ENCODE measurements around the gene RALB. TPM values are rescaled to one million over a fixed set of nuclear protein-coding genes. Genes with fewer than 3 reads are reported as not detected.

Gene RALB
- polyA plus RNA-seq, 2 of the 4 experiments (the other 2 are of a cell fraction): 72.9 to 76.5 TPM

DNA sequence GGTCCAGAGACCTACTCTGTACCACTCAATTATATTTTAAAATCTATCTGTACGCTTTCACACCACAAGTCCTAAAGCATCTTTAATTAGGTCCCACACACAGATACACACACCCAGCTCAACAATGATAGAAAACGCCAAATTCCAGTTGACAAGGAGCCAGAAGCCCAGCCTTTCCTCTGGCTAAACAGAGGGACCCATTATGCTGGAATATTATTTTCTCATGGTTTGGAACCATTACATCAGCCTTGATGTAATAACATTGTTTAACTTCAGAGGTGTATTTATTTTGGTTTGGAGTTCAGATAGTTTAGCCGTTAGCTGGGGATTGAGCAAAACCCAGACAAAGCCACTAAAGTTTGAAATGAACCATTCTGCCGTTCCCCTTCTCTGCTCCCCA is 79.3 kb downstream of the RALB start:
- TF ChIP-seq EP300 (IDR thresholded peaks at IDR 0.05) (no peak), EHF (CRISPR knock-in tag; IDR thresholded peaks at IDR 0.05) (no peak), POLR2A (IDR thresholded peaks at IDR 0.05; ENCODE audit: low read length) (no peak), FOSB (CRISPR knock-in tag; IDR thresholded peaks at IDR 0.05) (no peak), MAZ (IDR thresholded peaks at IDR 0.05; ENCODE audit: borderline replicate concordance, low read depth, low read length) (no peak), NPAS2 (CRISPR knock-in tag; IDR thresholded peaks at IDR 0.05; ENCODE audit: borderline replicate concordance) (no peak), RCOR1 (IDR thresholded peaks at IDR 0.05; ENCODE audit: low read depth, low read length) (no peak), TP53 (CRISPR knock-in tag; IDR thresholded peaks at IDR 0.05) (no peak), HEYL (CRISPR knock-in tag; IDR thresholded peaks at IDR 0.05) (no peak), NFE2L2 (conservative IDR thresholded peaks at IDR 0.05; ENCODE audit: low read length) (no peak), SMC3 (IDR thresholded peaks at IDR 0.05) (no peak), ESRRA (IDR thresholded peaks at IDR 0.05; ENCODE audit: borderline replicate concordance, low read length) (no peak)
- TF ChIP-seq, protein P1, sequence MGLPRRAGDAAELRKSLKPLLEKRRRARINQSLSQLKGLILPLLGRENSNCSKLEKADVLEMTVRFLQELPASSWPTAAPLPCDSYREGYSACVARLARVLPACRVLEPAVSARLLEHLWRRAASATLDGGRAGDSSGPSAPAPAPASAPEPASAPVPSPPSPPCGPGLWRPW (IDR thresholded peaks at IDR 0.05): no peak
- TF ChIP-seq, protein P2, sequence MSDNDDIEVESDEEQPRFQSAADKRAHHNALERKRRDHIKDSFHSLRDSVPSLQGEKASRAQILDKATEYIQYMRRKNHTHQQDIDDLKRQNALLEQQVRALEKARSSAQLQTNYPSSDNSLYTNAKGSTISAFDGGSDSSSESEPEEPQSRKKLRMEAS (IDR thresholded peaks at IDR 0.05): no peak
- CTCF ChIA-PET: interaction anchor here (1.1 to 3.3 kb wide), 4 partner anchors 12 to 762 kb away, joined by 3 to 19 read pairs (median 6); no protein-coding TSS in a partner anchor
- 49% methylated on average over 4 of the region's 4 CpGs for WGBS (ENCODE audit: missing lambda C conversion rate)
- POLR2A ChIA-PET: no interaction called here
- Histone ChIP-seq H3K4me3 (no peak overlapping the region), H3K4me2 (no peak overlapping the region), H3K4me1 (no peaks in the 10 kb centered on the region), H3K9me3 (no peaks in the 10 kb centered on the region), H3K27ac (no peak overlapping the region)
- DNase-seq (ENCODE audit: low read depth in 1 of 2, low spot score in 1 of 2) (no peak), FAIRE-seq (no peak), ATAC-seq (no peak)

DNA sequence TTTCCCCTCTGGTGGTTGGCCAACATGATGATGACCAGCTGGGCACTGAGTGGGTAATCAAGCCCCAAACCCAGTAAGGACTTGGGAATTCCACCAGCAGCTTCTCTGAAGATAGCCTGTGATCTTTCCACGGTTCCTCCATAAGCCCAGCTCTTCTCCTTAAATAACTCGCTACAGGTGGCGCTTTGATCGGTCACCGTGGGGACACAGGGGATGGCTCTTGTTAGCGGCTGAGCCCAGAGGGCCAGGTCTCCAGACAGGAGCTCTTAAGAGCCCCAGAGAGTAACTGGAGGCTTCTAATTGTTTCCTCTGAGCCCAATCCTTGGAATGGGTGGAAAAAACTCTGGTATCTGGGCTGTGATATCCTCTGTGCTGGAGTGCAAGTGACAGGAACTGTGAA is 79.7 kb downstream of the RALB start:
- no peak for DNase-seq (ENCODE audit: low read depth in 1 of 2, low spot score in 1 of 2)
- ChIA-PET CTCF (interaction anchor here (1.1 to 3.3 kb wide), 4 partner anchors 11 to 761 kb away, joined by 3 to 19 read pairs (median 6); no protein-coding TSS in a partner anchor), POLR2A (no interaction called here)
- Histone ChIP-seq H3K9me3 (no peaks in the 10 kb centered on the region), H3K4me2 (no peak overlapping the region), H3K27ac (no peak overlapping the region), H3K4me3 (no peak overlapping the region), H3K4me1 (no peaks in the 10 kb centered on the region)
- TF ChIP-seq CHD4 (IDR thresholded peaks at IDR 0.05; ENCODE audit: borderline replicate concordance) (no peak), KDM5A (IDR thresholded peaks at IDR 0.05) (no peak), POLR2A (IDR thresholded peaks at IDR 0.05; ENCODE audit: low read length) (no peak), CEBPB (IDR thresholded peaks at IDR 0.05) (no peak), NPAS2 (CRISPR knock-in tag; IDR thresholded peaks at IDR 0.05; ENCODE audit: borderline replicate concordance) (no peak), POLR2AphosphoS2 (conservative IDR thresholded peaks at IDR 0.05; ENCODE audit: low read length) (no peak), FOSL2 (IDR thresholded peaks at IDR 0.05) (no peak), FOSL2 (CRISPR knock-in tag; IDR thresholded peaks at IDR 0.05) (no peak), ZSCAN20 (CRISPR knock-in tag; IDR thresholded peaks at IDR 0.05) (no peak), RAD21 (conservative IDR thresholded peaks at IDR 0.05 in 1 of 2, IDR thresholded peaks at IDR 0.05 in 1 of 2) (no peak), HDAC2 (IDR thresholded peaks at IDR 0.05) (no peak), CHD2 (IDR thresholded peaks at IDR 0.05; ENCODE audit: low read length, partially characterized antibody) (no peak), RFX5 (IDR thresholded peaks at IDR 0.05) (no peak), RNF2 (IDR thresholded peaks at IDR 0.05; ENCODE audit: borderline replicate concordance, low read depth) (no peak), EHMT2 (IDR thresholded peaks at IDR 0.05; ENCODE audit: low read depth) (no peak), SREBF2 (IDR thresholded peaks at IDR 0.05) (no peak), HOXA7 (CRISPR knock-in tag; IDR thresholded peaks at IDR 0.05) (no peak)
- TF ChIP-seq, protein P1 (IDR thresholded peaks at IDR 0.05): no peak
- TF ChIP-seq, protein P3, sequence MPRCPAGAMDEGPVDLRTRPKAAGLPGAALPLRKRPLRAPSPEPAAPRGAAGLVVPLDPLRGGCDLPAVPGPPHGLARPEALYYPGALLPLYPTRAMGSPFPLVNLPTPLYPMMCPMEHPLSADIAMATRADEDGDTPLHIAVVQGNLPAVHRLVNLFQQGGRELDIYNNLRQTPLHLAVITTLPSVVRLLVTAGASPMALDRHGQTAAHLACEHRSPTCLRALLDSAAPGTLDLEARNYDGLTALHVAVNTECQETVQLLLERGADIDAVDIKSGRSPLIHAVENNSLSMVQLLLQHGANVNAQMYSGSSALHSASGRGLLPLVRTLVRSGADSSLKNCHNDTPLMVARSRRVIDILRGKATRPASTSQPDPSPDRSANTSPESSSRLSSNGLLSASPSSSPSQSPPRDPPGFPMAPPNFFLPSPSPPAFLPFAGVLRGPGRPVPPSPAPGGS (IDR thresholded peaks at IDR 0.05): no peak
- FAIRE-seq: no peak
- ATAC-seq: no peak
- 76% methylated on average over 6 of the region's 6 CpGs for WGBS (ENCODE audit: missing lambda C conversion rate)

Data from A549 (cell line).